NCI-H226 (cell line): Measurements from ENCODE around the gene LSM7.

Experiments used
- DNase-seq: peaks from one replicate; pipeline ENCODE4 v3.0.0-alpha.2; 2015

The LSM7 gene

DNA sequence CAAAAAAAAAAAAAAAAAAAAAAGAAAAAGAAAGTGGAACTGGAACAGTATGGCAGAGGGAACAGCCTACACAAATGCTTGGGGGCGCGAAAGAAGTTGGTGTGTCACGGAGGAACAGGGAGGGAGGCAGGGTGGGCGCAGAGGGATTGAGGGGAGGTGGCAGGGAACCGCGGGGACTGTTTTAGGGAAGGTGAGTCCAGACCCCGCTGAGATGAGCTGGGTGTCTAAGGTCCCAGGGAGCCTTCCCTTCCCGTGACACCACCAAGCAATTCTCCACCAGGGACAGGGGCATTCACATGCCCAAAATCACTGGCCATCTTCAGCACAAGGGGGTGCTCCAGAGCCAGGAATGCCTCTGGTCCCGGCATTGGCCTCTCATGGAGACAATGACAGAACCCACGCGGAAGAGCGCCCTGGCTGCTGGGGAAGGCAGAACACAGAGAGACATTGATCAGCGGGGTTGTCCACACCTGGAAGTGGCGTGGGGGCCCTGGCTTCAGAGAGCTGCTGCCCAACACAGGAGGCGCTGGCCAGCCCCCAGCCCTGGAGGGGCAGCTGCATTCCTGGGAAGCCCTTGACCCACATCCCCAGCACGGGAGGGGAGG, 53.4 kb downstream of the LSM7 start:
- no peak for DNase-seq

DNA sequence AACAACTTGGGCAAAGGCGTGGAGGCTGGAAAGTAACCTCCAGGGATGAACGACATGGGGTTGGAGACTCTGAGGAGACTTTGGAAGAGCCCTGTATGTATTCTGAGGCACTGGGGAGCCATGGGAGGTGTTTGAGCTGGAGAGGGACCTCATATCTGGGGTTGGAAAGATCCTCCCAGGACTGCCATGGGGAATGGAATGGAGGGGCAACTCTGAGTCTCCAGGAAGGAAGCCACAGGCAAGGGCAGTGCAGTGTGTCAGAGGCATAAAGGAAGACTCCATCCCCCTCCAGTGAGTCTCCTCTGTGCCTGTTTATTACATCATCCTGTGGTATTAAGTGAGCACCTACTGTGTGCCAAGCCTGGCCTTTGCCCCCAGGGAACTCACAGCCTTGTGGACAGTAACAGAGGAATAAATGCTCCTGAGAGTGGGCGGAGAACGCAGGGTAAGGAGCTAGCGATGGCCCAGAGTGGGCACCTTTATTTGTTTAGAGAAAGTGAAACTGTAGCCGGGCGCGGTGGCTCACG, 54.1 kb downstream of the LSM7 start:
- DNase-seq: no peak

DNA sequence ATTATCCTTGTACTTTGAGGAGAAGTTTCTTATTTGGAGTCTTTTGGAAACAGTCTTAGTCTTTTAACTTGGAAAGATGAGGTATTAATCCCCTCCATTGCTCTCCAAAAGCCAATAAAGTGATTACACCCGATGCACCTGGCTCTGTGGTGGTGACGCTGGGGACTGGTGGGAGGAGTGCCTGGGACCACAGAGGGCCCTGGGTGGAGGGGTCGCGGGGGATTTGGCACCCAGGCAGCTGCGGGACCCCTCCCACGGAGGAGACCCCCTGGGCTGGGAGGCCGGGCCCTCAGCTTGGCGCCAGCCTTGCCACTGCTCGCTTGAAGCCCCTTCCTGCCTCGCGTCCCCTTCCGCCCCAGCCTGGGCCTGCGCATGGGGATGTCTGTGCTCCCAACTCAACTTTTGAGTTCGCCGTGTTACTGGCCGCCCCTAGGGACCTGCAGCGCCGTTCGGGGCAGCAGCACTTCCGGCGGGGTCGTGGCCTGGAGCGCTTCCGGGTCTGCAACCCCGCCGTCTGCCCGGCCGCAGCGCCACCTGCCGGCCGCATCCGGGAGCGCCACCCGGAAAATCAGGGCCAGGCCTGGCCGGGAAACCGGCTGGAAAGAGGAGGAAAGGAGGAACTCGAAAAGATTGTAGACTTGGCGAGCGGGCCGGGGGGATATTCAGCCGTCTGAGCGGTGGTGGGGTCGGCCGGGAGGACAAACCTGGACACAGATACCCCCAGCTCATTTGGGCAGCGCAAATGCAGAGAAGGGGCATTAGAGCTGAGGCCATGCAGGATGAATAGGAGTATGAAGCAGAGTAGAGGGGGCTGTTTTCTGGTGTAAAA, 54.8 kb downstream of the LSM7 start:
- peak; percentile 27 for DNase-seq
